K562 (cell line): ENCODE measurements around the gene SPOCK3. TPM values are rescaled to one million over a fixed set of nuclear protein-coding genes. Genes with fewer than 3 reads are reported as not detected.

ENCODE experiments used
- DACH1 ChIP-seq: fragments of 450-650 bp; IDR thresholded peaks from 2 replicates; pipeline ENCODE4 v1.6.1; 2018; ENCODE audit not compliant: partially characterized antibody
- GABPA ChIP-seq: fragments of 200-800 bp; sonication (Bioruptor generic); conservative IDR thresholded peaks from 2 replicates; pipeline ENCODE4 v1.6.1; 2016; ENCODE audit warnings: low read depth, missing genetic modification characterization, missing compliant biosample characterization
- MED1 ChIP-seq: sonication (generic); formaldehyde crosslinking; IDR thresholded peaks from 2 replicates; pipeline ENCODE4 v1.8.1; 2023; ENCODE audit warnings: missing genetic modification reagents, borderline replicate concordance
- MNT ChIP-seq, 2 experiments: fragments of 450-650 bp; conservative IDR thresholded peaks; 2 replicates each; pipeline ENCODE4 v1.6.1; 2017; ENCODE audit warnings: mild to moderate bottlenecking in 2 of 2, moderate library complexity in 2 of 2
- NFATC3 ChIP-seq: fragments of 450-650 bp; IDR thresholded peaks from 2 replicates; pipeline ENCODE4 v1.6.1; 2017; ENCODE audit warnings: mild to moderate bottlenecking
- POLR2H ChIP-seq: IDR thresholded peaks from 2 replicates; pipeline ENCODE4 v1.6.1; 2016; ENCODE audit warnings: missing genetic modification characterization, low read depth, mild to moderate bottlenecking, control low read depth, missing compliant biosample characterization, moderate library complexity
- SMARCB1 ChIP-seq: IDR thresholded peaks from 2 replicates; pipeline ENCODE4 v1.6.1; 2011; ENCODE audit warnings: improper control_type of control experiment, low read depth; ENCODE audit not compliant: insufficient read length
- SRSF9 ChIP-seq: fragments of 200-400 bp; formaldehyde crosslinking; IDR thresholded peaks from 2 replicates; pipeline ENCODE4 v1.6.1; 2017; ENCODE audit warnings: low read depth, low read length, borderline replicate concordance
- USF1 ChIP-seq: sonication (generic); formaldehyde crosslinking; IDR thresholded peaks from 2 replicates; pipeline ENCODE4 v1.9.0; 2022; ENCODE audit warnings: mild to moderate bottlenecking, missing genetic modification reagents
- YBX1 ChIP-seq: fragments of 450-650 bp; IDR thresholded peaks from 2 replicates; pipeline ENCODE4 v1.7.1; 2016; ENCODE audit warnings: mild to moderate bottlenecking
- ZNF217 ChIP-seq: sonication (generic); formaldehyde crosslinking; IDR thresholded peaks from 2 replicates; pipeline ENCODE4 v1.8.0; 2022; ENCODE audit warnings: mild to moderate bottlenecking, missing genetic modification reagents
- ZNF232 ChIP-seq: sonication (generic); formaldehyde crosslinking; IDR thresholded peaks from 2 replicates; pipeline ENCODE4 v1.8.0; 2022; ENCODE audit warnings: mild to moderate bottlenecking, missing genetic modification reagents
- ZNF408 ChIP-seq: fragments of 250-450 bp; sonication (Bioruptor Pico); IDR thresholded peaks from 2 replicates; pipeline ENCODE4 v1.4.0; 2020; ENCODE audit warnings: low read depth, mild to moderate bottlenecking, moderate library complexity
- ZNF592 ChIP-seq: fragments of 450-650 bp; IDR thresholded peaks from 2 replicates; pipeline ENCODE4 v1.6.1; 2017; ENCODE audit warnings: antibody characterized with exemption, mild to moderate bottlenecking
- polyA plus RNA-seq, 8 experiments: library from polyadenylated mRNA; depleted of rRNA in 4 of 8; stranded (reverse) in 5 of 8; unstranded in 3 of 8; fragments of >200 nt; fragmentation: Nextera tagmentation in 2 of 8; fragmentation: Illumina TruSeq in 1 of 8; extraction: Ambion mirVana in 2 of 8; extraction: Trizol in 1 of 8; gene quantifications; 2 replicates each; pipeline versions ENCODE4 v1.2.1 to v1.2.3, GENCODE V29; 2011 to 2014; ENCODE audit warnings: inconsistent platforms in 1 of 8, missing spikeins in 1 of 8
- total RNA-seq, 7 experiments: library from RNA; depleted of rRNA in 6 of 7; stranded (reverse); fragments of >200 nt in 6 of 7; fragmentation: Illumina TruSeq in 2 of 7; extraction: Trizol in 2 of 7; gene quantifications; 2 replicates each; pipeline versions ENCODE4 v1.2.1 to v1.2.3, GENCODE V29; 2011 to 2021; ENCODE audit warnings: low replicate concordance in 1 of 7

Gene SPOCK3
- total and polyA plus RNA-seq, 9 of the 15 experiments (the other 6 are each of a cell fraction or from before 2014, with no cell fraction given): not detected

GRCh38 chr4:167248271-167248670 lies 14.0 kb upstream of the SPOCK3 start (continued):
- no peak for TF ChIP-seq DACH1
- TF ChIP-seq NFATC3: no peak
- no peak for TF ChIP-seq YBX1
- no peak for TF ChIP-seq GABPA (tag)
- TF ChIP-seq SMARCB1: no peak
- TF ChIP-seq ZNF408: no peak
- TF ChIP-seq USF1: no peak
- TF ChIP-seq SRSF9: no peak
- TF ChIP-seq MED1 (CRISPR knock-in tag): no peak
- no peak for TF ChIP-seq POLR2H (tag)
- no peak for TF ChIP-seq ZNF592
- TF ChIP-seq ZNF217 (CRISPR knock-in tag): no peak
- no peak for TF ChIP-seq ZNF232
- no peak for TF ChIP-seq MNT (conservative IDR thresholded peaks at IDR 0.05)
- TF ChIP-seq, all 486 proteins: peak for 0
